ENCODE measurements around the gene PDE6B.

GRCh38 chr4:699816-700580 lies 74.6 kb downstream of the PDE6B start:
- no peak for TF ChIP-seq EP300 (IDR thresholded peaks at IDR 0.05)
- TF ChIP-seq TP53 (CRISPR knock-in tag; IDR thresholded peaks at IDR 0.05): no peak
- TF ChIP-seq, protein P1, sequence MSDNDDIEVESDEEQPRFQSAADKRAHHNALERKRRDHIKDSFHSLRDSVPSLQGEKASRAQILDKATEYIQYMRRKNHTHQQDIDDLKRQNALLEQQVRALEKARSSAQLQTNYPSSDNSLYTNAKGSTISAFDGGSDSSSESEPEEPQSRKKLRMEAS (IDR thresholded peaks at IDR 0.05): no peak
- no peak for TF ChIP-seq POLR2A (IDR thresholded peaks at IDR 0.05; ENCODE audit: low read length)
- no peak for TF ChIP-seq FOSL2 (IDR thresholded peaks at IDR 0.05)
- TF ChIP-seq FOSL2 (CRISPR knock-in tag; IDR thresholded peaks at IDR 0.05): no peak
- TF ChIP-seq, protein P2, sequence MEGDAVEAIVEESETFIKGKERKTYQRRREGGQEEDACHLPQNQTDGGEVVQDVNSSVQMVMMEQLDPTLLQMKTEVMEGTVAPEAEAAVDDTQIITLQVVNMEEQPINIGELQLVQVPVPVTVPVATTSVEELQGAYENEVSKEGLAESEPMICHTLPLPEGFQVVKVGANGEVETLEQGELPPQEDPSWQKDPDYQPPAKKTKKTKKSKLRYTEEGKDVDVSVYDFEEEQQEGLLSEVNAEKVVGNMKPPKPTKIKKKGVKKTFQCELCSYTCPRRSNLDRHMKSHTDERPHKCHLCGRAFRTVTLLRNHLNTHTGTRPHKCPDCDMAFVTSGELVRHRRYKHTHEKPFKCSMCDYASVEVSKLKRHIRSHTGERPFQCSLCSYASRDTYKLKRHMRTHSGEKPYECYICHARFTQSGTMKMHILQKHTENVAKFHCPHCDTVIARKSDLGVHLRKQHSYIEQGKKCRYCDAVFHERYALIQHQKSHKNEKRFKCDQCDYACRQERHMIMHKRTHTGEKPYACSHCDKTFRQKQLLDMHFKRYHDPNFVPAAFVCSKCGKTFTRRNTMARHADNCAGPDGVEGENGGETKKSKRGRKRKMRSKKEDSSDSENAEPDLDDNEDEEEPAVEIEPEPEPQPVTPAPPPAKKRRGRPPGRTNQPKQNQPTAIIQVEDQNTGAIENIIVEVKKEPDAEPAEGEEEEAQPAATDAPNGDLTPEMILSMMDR (IDR thresholded peaks at IDR 0.05): no peak
- TF ChIP-seq HDAC2 (IDR thresholded peaks at IDR 0.05): no peak
- TF ChIP-seq CHD2 (IDR thresholded peaks at IDR 0.05; ENCODE audit: low read length, partially characterized antibody): no peak
- TF ChIP-seq REST (IDR thresholded peaks at IDR 0.05): no peak
